OCI-LY3 (cell line): Measurements from ENCODE around the gene SMPX.

Experiments
- EZH2phosphoT487 ChIP-seq: fragments of 200-600 bp; shearing (Covaris generic); IDR thresholded peaks from 2 replicates; pipeline ENCODE4 v1.6.1; 2018; ENCODE audit warnings: antibody characterized with exemption, mixed run types, low read depth
- TF ChIP-seq, protein P1 (sequence below): fragments of 200-600, 300-600 bp; sonication (generic); IDR thresholded peaks from 2 replicates; pipeline ENCODE4 v1.5.1; 2014; ENCODE audit warnings: antibody characterized with exemption, low read length, low read depth

DNA sequence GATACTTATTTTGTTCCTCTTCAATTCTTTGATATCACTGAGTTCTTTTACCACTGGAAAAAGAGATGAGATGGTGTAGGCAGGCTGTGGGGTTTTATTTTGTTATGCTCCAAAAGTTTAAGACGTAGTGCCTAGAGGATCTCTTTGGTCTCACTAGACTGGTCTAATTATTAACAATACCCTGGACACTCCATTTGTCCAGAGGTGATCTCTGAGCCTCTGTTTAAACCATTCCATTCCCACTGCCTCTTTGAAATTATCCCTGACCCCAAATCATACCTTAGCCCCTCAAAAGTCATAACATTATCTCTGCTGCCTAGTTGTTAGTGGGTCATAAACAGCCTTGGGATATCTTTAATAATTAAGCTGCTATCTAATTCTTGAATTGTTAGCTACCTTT is 24.2 kb downstream of the SMPX start:
- TF ChIP-seq, protein P1, sequence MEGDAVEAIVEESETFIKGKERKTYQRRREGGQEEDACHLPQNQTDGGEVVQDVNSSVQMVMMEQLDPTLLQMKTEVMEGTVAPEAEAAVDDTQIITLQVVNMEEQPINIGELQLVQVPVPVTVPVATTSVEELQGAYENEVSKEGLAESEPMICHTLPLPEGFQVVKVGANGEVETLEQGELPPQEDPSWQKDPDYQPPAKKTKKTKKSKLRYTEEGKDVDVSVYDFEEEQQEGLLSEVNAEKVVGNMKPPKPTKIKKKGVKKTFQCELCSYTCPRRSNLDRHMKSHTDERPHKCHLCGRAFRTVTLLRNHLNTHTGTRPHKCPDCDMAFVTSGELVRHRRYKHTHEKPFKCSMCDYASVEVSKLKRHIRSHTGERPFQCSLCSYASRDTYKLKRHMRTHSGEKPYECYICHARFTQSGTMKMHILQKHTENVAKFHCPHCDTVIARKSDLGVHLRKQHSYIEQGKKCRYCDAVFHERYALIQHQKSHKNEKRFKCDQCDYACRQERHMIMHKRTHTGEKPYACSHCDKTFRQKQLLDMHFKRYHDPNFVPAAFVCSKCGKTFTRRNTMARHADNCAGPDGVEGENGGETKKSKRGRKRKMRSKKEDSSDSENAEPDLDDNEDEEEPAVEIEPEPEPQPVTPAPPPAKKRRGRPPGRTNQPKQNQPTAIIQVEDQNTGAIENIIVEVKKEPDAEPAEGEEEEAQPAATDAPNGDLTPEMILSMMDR = no peak
- TF ChIP-seq EZH2phosphoT487 = no peak
